Neural cell (in vitro differentiated cells): ENCODE data around the gene CEP126. TPM values are rescaled to one million over a fixed set of nuclear protein-coding genes. Genes with fewer than 3 reads are reported as not detected.
"Not testable (repeated sequence)": the region's sequence is repeated elsewhere in the genome, so short reads cannot be mapped to it uniquely, and the experiment has no call there.

Source experiments
- H2AFZ ChIP-seq: fragments of 200-600, 300-800 bp; sonication (generic), shearing (Covaris generic); 2 replicates; pipeline ENCODE4 v1.6.0; 2014; ENCODE audit warnings: low read depth, mild to moderate bottlenecking, antibody characterized with exemption, low read length, moderate library complexity
- H3F3A ChIP-seq: fragments of 200-600 bp; shearing (Covaris generic); 2 replicates; pipeline ENCODE4 v1.6.1; 2016; ENCODE audit warnings: mild to moderate bottlenecking, moderate library complexity, mixed read lengths, antibody characterized with exemption, low read length; ENCODE audit not compliant: insufficient read depth, poor library complexity, severe bottlenecking
- H3K27ac ChIP-seq: fragments of 200-600, 300-800 bp; sonication (generic), shearing (Covaris generic); 2 replicates; pipeline ENCODE4 v1.5.1; 2014; ENCODE audit warnings: mild to moderate bottlenecking, low read length, moderate library complexity
- H3K27me3 ChIP-seq: fragments of 300-800, 200-600 bp; sonication (generic), shearing (Covaris generic); 2 replicates; pipeline ENCODE4 v1.6.0; 2014; ENCODE audit warnings: mild to moderate bottlenecking, low read depth, low read length, moderate library complexity; ENCODE audit not compliant: insufficient read depth
- H3K36me3 ChIP-seq: fragments of 300-800, 200-600 bp; sonication (generic), shearing (Covaris generic); 2 replicates; pipeline ENCODE4 v1.5.1; 2014; ENCODE audit warnings: mild to moderate bottlenecking, antibody characterized with exemption, low read length, moderate library complexity; ENCODE audit not compliant: insufficient read depth
- H3K4me2 ChIP-seq: fragments of 300-800, 200-600 bp; sonication (generic), shearing (Covaris generic); 2 replicates; pipeline ENCODE4 v1.6.0; 2014; ENCODE audit warnings: mild to moderate bottlenecking, low read length
- H3K4me3 ChIP-seq: fragments of 300-800, 200-600 bp; sonication (generic), shearing (Covaris generic); 2 replicates; pipeline ENCODE4 v1.5.1; 2014; ENCODE audit warnings: mild to moderate bottlenecking, low read length, moderate library complexity
- H3K79me2 ChIP-seq: fragments of 200-600 bp; shearing (Covaris generic); replicated peaks from 2 replicates; pipeline ENCODE4 v1.6.0; 2014; ENCODE audit warnings: mild to moderate bottlenecking, low read length, moderate library complexity; ENCODE audit not compliant: insufficient read depth
- H3K9ac ChIP-seq: fragments of 300-800, 200-600 bp; sonication (generic), shearing (Covaris generic); 2 replicates; pipeline ENCODE4 v1.6.1; 2016; ENCODE audit warnings: mild to moderate bottlenecking, low read length, mixed read lengths
- H3K9me2 ChIP-seq: fragments of 200-600 bp; shearing (Covaris generic); 2 replicates; pipeline ENCODE4 v1.6.1; 2016; ENCODE audit warnings: mild to moderate bottlenecking, low read length, mixed read lengths; ENCODE audit not compliant: insufficient read depth
- H3K9me3 ChIP-seq: fragments of 200-600, 300-800 bp; sonication (generic), shearing (Covaris generic); 2 replicates; pipeline ENCODE4 v1.6.1; 2016; ENCODE audit warnings: mild to moderate bottlenecking, mixed run types, low read length, moderate library complexity, mixed read lengths
- H4K20me1 ChIP-seq: fragments of 200-600 bp; shearing (Covaris generic); 2 replicates; pipeline ENCODE4 v1.6.1; 2016; ENCODE audit warnings: mild to moderate bottlenecking, mixed run types; ENCODE audit not compliant: insufficient read depth
- CTCF ChIP-seq: fragments of 450-650 bp; IDR thresholded peaks from 2 replicates; pipeline ENCODE4 v1.5.1; 2014; ENCODE audit warnings: antibody characterized with exemption, mild to moderate bottlenecking, moderate library complexity; ENCODE audit not compliant: poor library complexity, severe bottlenecking
- EP300 ChIP-seq: fragments of 450-650 bp; conservative IDR thresholded peaks from 2 replicates; pipeline ENCODE4 v1.6.1; 2014; ENCODE audit warnings: antibody characterized with exemption, mild to moderate bottlenecking, moderate library complexity; ENCODE audit not compliant: poor library complexity, severe bottlenecking
- EZH2 ChIP-seq: fragments of 200-600, 300-800 bp; shearing (Covaris generic), sonication (generic); IDR thresholded peaks from 2 replicates; pipeline ENCODE4 v1.6.1; 2014; ENCODE audit warnings: antibody characterized with exemption, low read length, borderline replicate concordance, mild to moderate bottlenecking; ENCODE audit not compliant: insufficient read depth, poor library complexity, severe bottlenecking
- MXI1 ChIP-seq: fragments of 450-650 bp; conservative IDR thresholded peaks from 2 replicates; pipeline ENCODE4 v1.6.1; 2014; ENCODE audit warnings: antibody characterized with exemption, mild to moderate bottlenecking; ENCODE audit not compliant: poor library complexity, severe bottlenecking
- POLR2AphosphoS5 ChIP-seq: IDR thresholded peaks from 2 replicates; pipeline ENCODE4 v1.6.1; 2012
- RAD21 ChIP-seq: fragments of 450-650 bp; conservative IDR thresholded peaks from 2 replicates; pipeline ENCODE4 v1.6.1; 2014; ENCODE audit warnings: antibody characterized with exemption, mild to moderate bottlenecking, moderate library complexity
- REST ChIP-seq: IDR thresholded peaks from 2 replicates; pipeline ENCODE4 v1.6.1; 2012; ENCODE audit warnings: borderline replicate concordance
- SMC3 ChIP-seq: fragments of 450-650 bp; conservative IDR thresholded peaks from 2 replicates; pipeline ENCODE4 v1.6.1; 2014; ENCODE audit warnings: antibody characterized with exemption, mild to moderate bottlenecking, moderate library complexity; ENCODE audit not compliant: poor library complexity
- TAF1 ChIP-seq: IDR thresholded peaks from 2 replicates; pipeline ENCODE4 v1.6.1; 2012; ENCODE audit warnings: low read depth
- polyA plus RNA-seq: library from polyadenylated mRNA; depleted of rRNA; stranded (reverse); fragments of >200 nt; gene quantifications from 2 replicates; pipeline ENCODE4 v1.2.3, GENCODE V29; 2014

CEP126 gene
- polyA plus RNA-seq, 1 donor from 2014 or later: 1.8 TPM

- TF ChIP-seq CTCF (no peak), TAF1 (no peak)
Observed at GRCh38 chr11:101960231-101960630, 45.4 kb downstream of the CEP126 start (continued).

- H3K79me2 ChIP-seq, H4K20me1 ChIP-seq, H3K36me3 ChIP-seq: not testable (repeated sequence)
Observed at GRCh38 chr11:101964200-101964599, 49.4 kb downstream of the CEP126 start.

GRCh38 chr11:101974255-101974654 lies 59.4 kb downstream of the CEP126 start:
- no peaks in the 10 kb centered on the region for H3F3A ChIP-seq
- no peaks in the 10 kb centered on the region for H3K9me2 ChIP-seq
- no peaks in the 10 kb centered on the region for H3K9me3 ChIP-seq
- H3K27ac ChIP-seq: no peak overlapping the region
- H3K4me3 ChIP-seq: no peak overlapping the region
- H3K79me2 ChIP-seq: no peaks in the 10 kb centered on the region
- H3K4me2 ChIP-seq: no peak overlapping the region
- no peaks in the 10 kb centered on the region for H3K36me3 ChIP-seq
- no peaks in the 10 kb centered on the region for H4K20me1 ChIP-seq
- no peak overlapping the region for H2AFZ ChIP-seq
- TF ChIP-seq CTCF: no peak
- no peak for TF ChIP-seq MXI1
- TF ChIP-seq SMC3: no peak
- TF ChIP-seq POLR2AphosphoS5: no peak
- no peak for TF ChIP-seq REST
- no peak for TF ChIP-seq EP300
- TF ChIP-seq TAF1: no peak
- no peak for TF ChIP-seq EZH2
- no peak for TF ChIP-seq RAD21
- no peak overlapping the region for H3K9ac ChIP-seq
- no peaks in the 10 kb centered on the region for H3K27me3 ChIP-seq

More at GRCh38 chr11:101964200-101964599, 49.4 kb downstream of the CEP126 start:
- H3K27ac ChIP-seq, H3K9ac ChIP-seq, H3K9me2 ChIP-seq, H3F3A ChIP-seq, H3K4me2 ChIP-seq, H2AFZ ChIP-seq, H3K27me3 ChIP-seq, H3K4me3 ChIP-seq, H3K9me3 ChIP-seq: not testable (repeated sequence)
